ENCODE measurements around the gene ATP2A3.

GRCh38 chr17:3951420-3951819 is 12.8 kb downstream of the ATP2A3 start:
- TF ChIP-seq POLR2A (IDR thresholded peaks at IDR 0.05; ENCODE audit: low read depth, low read length) (no peak), POU2F2 (IDR thresholded peaks at IDR 0.05; ENCODE audit: low read depth, low read length) (no peak), POLR2AphosphoS5 (IDR thresholded peaks at IDR 0.05; ENCODE audit: low read depth, low read length) (no peak), PAX5 (IDR thresholded peaks at IDR 0.05; ENCODE audit: insufficient read depth, low read length, severe bottlenecking) (no peak), SPI1 (IDR thresholded peaks at IDR 0.05; ENCODE audit: low read depth, low read length) (no peak)

Measured in GM12891 (cell line).